ENCODE results near the gene LRRK1.

Gene LRRK1

DNA sequence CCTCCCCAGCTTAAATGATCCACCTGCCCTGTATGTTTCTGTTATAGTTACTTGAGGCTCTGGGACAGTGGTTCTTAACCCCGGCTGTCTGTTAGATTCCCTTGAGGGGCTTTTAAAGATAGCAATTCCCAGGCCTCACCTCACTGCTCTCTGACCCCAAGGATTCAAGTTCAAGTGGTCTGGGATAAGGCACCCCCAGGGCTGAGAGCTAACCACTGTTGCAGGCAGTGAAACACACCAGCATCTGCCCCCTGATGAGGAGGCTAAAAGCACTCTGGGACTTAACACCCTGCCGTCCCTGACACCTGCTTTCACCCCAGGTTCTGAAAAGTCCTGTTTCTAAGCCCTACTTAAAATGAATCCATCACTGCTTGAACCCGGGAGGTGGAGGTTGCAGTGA, 103.7 kb downstream of the LRRK1 start:
- DNase-seq (ENCODE audit: low read depth) = no peak

DNA sequence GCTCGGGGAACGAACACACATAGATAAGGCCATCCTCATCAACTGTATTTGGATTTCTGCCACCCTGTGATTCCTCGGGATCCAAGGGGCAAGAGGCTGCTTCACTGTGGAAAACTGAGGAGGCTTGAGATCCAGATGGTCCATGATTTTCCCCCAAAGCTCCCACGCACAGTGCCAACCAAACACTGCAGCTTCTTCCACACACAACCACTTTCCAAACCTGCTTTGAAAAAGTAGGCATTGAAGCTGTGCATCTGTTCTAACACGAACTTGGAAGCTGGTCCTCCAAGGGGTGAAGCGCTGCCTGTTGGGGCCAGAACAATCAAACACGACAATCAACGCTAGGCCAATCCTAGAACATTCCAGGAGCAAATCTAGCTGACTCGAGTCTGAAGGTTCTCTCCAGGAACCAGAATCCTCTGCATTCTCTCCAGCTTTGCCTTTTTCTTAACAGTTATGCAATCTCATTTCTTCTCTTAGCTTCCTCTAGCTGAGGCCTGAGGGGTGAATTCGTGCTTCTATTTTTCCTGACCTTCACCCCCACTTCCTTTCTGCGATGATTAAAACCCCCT, 104.4 kb downstream of the LRRK1 start:
- DNase-seq (ENCODE audit: low read depth) = no peak

GRCh38 chr15:101024073-101024695, 105.0 kb downstream of the LRRK1 start:
- DNase-seq (ENCODE audit: low read depth) = no peak

- DNase-seq (ENCODE audit: low read depth) = no peak
These were observed 105.7 kb downstream of the LRRK1 start for GRCh38 chr15:101024706-101025500.

DNA sequence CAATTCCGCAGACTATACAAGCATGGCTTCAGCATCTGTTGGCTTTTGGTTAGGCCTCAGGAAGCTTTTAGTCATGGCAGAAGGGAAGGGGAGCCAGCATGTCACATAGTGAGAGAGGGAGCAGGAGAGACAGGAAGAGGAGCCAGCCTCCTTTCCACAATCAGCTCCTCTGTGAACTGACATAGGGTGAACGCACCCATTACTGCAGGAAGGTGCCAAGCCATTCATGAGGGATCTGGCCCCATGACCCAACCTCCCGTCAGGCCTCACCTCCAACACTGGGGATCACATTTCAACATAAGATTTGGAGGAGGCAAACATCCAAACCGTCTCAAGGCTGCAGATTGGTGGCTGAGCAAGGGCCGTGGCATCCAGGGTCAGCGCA, 106.3 kb downstream of the LRRK1 start:
- DNase-seq (ENCODE audit: low read depth) = no peak

- no peak for DNase-seq (ENCODE audit: low read depth)
These were observed 106.9 kb downstream of the LRRK1 start for GRCh38 chr15:101025896-101026631.

- DNase-seq (ENCODE audit: low read depth) = no peak
These were observed 107.6 kb downstream of the LRRK1 start for GRCh38 chr15:101026656-101027272.

- no peak for DNase-seq (ENCODE audit: low read depth)
These were observed 108.2 kb downstream of the LRRK1 start for GRCh38 chr15:101027273-101027901.

DNA sequence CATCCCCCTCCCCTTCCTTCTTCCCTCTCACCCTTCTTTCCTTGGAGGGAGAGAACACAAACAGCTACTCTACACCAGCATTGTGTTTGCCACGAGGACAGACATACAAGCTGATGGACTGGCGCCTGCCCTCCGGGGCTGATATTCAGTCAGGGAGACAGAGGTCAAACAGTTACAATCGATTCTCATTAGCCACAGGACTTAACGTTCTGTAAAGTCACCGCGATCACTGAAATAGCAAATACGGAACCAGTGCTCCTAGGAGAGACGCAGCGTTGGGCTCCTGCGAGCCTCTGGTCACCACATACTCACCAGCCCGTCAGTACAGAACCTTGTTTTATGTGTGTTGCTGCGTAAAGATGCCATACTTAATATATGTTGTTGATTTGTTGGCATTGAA, 108.8 kb downstream of the LRRK1 start:
- no peak for DNase-seq (ENCODE audit: low read depth)

DNA sequence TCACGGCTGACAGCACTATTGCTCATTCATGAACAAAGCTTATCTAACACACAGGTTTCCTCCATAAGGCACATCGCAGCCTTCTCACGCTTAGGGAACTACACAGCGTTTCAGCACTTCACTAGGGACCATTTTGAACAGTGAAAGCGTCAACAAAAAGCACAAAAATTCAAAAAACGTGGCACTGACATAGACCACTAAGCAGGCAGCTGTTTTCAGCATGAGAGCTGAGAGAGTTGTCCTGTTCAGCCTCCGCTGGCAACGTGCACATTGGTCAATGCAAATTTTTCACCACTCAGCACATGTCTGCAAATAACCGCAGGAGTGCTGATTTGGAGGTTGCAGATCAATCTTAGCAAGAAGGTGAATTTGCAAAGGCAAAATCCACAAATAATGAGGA, 109.2 kb downstream of the LRRK1 start:
- DNase-seq (ENCODE audit: low read depth) = no peak

DNA sequence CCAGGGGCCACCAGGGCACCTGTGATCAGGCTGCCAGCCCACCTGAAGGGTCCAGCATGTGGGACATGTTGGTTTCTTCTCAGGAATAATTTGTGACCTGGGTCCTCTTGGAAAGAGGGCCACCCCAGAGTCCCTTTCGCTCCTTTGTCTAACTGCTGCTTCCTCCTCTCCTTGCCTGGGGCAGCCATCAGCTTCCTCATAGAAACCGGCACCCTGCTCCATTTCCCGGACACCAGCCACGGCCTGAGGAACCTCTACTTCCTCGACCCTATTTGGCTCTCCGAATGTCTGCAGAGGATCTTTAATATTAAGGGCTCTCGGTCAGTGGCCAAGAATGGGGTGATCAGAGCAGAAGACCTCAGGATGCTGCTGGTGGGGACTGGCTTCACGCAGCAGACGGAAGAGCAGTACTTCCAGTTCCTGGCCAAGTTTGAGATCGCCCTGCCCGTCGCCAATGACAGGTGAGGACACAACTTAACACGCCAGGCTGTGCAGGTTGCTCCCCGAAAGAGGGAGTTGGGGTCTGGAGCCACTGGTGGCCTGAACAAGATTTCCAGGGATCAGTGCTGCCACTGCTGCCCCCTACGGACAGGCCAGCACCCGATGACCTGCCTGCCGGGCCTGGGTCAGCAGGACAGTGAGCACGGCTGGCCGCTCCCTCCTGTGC, 109.7 kb downstream of the LRRK1 start:
- no peak for DNase-seq (ENCODE audit: low read depth)

GRCh38 chr15:101029971-101030661, 111.0 kb downstream of the LRRK1 start:
- DNase-seq (ENCODE audit: low read depth) = no peak

- DNase-seq (ENCODE audit: low read depth) = no peak
These were observed 112.1 kb downstream of the LRRK1 start for GRCh38 chr15:101031213-101031612.

DNA sequence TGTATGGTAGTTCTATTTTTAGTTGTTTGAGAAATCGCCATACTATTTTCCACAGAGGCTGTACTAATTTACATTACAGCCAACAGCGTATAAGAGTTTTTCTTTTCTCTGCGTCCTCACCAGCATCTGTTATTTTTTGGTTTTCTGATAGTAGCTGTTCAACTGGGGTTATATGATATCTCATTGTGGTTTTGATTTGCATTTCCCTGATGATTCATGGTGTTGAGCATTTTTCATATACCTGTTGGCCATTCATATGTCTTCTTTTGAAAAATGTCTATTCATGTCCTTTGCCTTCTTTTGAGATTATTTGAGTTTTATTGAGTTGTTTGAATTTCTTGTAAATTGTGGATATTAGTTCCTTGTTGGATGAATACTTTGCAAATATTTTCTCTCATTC, 114.6 kb downstream of the LRRK1 start:
- DNase-seq (ENCODE audit: low read depth) = no peak

- no peak for DNase-seq (ENCODE audit: low read depth)
These were observed 116.5 kb downstream of the LRRK1 start for GRCh38 chr15:101035611-101036010.

- DNase-seq (ENCODE audit: low read depth) = no peak
These were observed 117.0 kb downstream of the LRRK1 start for GRCh38 chr15:101036189-101036588.

- DNase-seq (ENCODE audit: low read depth) = no peak
These were observed 118.1 kb downstream of the LRRK1 start for GRCh38 chr15:101037090-101037830.

DNA sequence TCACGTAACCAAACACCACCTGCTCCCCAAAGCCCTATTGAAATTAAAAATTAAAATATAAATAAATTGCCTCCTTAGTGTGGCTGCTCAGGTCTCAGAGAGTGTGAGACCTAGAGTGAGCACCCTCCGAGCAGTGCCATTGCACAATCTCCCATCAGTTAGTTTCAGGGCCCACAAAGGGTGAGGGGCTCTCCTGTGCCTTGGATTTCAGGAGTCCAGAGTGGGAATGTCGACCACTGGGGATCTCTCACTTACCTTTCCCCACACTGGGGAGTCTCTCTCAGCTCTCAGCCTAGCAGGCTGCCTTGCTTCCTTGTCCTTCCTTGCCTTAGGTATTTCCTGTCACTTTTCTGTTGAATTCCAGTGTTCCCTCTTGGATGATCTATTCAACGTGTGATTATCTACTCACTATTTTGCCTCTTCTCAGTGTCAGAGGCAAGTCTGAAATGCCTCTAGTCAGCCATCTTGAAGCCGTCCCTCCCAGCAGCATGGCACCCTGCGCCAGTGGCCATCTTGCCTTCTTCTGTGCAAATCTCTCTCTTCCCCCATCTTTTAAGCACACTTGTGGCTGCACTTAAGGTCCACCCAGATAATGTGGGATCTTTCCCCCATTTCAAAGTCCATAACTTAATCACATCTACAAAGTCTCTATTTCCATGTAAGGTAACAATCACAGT, 119.3 kb downstream of the LRRK1 start:
- no peak for DNase-seq (ENCODE audit: low read depth)

- no peak for DNase-seq (ENCODE audit: low read depth)
These were observed 120.3 kb downstream of the LRRK1 start for GRCh38 chr15:101039461-101039860.
